Retinal pigment epithelial cell (primary cell): Measurements from ENCODE around the gene LAYN.

Source experiments
- DNase-seq: peaks from one replicate; pipeline ENCODE4 v3.0.0-alpha.2; 2010; ENCODE audit warnings: low read depth
- H3K4me3 ChIP-seq: 2 replicates; pipeline ENCODE4 v1.5.1; 2011; ENCODE audit warnings: mild to moderate bottlenecking, low read length, control low read depth, moderate library complexity
- TF ChIP-seq, protein P1 (sequence below): conservative IDR thresholded peaks from 2 replicates; pipeline ENCODE4 v1.5.1; 2011; ENCODE audit warnings: low read depth, low read length, control low read depth, inconsistent platforms

Gene LAYN

GRCh38 chr11:111570796-111571195, 30.3 kb downstream of the LAYN start:
- H3K4me3 ChIP-seq = no peak overlapping the region
- TF ChIP-seq, protein P1, sequence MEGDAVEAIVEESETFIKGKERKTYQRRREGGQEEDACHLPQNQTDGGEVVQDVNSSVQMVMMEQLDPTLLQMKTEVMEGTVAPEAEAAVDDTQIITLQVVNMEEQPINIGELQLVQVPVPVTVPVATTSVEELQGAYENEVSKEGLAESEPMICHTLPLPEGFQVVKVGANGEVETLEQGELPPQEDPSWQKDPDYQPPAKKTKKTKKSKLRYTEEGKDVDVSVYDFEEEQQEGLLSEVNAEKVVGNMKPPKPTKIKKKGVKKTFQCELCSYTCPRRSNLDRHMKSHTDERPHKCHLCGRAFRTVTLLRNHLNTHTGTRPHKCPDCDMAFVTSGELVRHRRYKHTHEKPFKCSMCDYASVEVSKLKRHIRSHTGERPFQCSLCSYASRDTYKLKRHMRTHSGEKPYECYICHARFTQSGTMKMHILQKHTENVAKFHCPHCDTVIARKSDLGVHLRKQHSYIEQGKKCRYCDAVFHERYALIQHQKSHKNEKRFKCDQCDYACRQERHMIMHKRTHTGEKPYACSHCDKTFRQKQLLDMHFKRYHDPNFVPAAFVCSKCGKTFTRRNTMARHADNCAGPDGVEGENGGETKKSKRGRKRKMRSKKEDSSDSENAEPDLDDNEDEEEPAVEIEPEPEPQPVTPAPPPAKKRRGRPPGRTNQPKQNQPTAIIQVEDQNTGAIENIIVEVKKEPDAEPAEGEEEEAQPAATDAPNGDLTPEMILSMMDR = no peak
- DNase-seq = no peak

GRCh38 chr11:111571829-111572501, 31.4 kb downstream of the LAYN start:
- no peak for DNase-seq
- H3K4me3 ChIP-seq = no peak overlapping the region
- TF ChIP-seq, protein P1 = no peak

- DNase-seq = no peak
- H3K4me3 ChIP-seq = no peak overlapping the region
- TF ChIP-seq, protein P1 = no peak
These were observed 32.1 kb downstream of the LAYN start for GRCh38 chr11:111572581-111572980.

GRCh38 chr11:111573821-111574249, 33.3 kb downstream of the LAYN start:
- no peak overlapping the region for H3K4me3 ChIP-seq
- TF ChIP-seq, protein P1 = no peak
- no peak for DNase-seq

DNA sequence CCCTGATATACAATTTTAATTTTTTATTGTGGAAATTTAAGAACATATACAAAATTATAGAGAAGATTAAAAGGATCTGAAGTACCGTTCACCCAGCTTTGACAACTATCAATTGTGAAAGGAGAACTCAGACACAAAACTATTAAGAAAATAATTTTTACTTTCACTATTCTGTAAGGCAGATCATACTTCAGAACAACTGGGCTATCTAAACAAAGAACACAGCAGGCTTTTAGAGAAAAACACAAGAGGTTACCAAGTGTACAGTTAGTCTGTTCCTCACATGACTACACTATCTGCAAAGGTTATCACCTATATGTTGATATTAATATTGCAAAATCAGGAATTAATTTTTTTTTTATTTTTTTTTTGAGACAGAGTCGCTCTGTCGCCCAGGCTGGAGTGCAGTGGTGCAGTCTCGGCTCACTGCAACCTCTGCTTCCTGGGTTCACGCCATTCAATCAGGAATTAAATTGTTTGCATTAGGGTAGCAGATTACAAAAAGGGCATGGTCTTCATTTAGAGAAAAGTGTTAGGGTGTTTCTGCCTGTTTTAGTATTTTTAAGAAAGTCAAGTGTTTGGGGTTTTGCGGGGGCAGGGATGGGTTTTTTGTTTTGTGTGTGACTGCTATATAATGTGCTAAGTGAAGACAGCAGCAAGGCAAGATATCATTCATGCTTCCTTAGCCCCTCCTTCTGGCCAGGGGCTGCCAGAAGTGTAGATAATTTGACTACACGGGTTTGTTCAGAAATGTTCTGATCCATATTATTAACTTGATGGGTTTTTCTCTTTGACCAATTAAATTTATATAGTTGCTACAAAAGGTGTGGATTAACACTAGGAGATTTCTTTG, 34.1 kb downstream of the LAYN start:
- DNase-seq = no peak
- H3K4me3 ChIP-seq = no peak overlapping the region
- TF ChIP-seq, protein P1 = no peak

DNA sequence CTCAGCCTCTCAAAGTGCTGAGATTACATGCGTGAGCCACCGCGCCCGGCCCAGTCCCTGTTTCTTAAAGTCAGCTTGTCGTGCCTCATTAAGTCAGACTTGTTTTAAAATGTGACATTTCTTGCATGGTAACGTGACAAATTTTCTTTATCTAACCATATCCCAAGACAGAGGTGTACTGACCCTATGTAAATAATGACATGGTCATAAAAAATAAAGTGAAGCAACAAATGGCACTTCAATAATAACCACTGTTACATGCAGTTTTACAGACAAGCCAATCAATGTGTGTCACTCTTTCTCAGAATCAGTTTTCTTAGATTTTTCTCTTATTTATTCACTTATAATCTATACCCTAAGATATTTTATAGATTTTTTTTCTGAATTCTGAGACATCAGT, 35.2 kb downstream of the LAYN start:
- TF ChIP-seq, protein P1 = no peak
- no peak for DNase-seq
- no peak overlapping the region for H3K4me3 ChIP-seq

GRCh38 chr11:111577821-111578220, 37.3 kb downstream of the LAYN start:
- no peak for DNase-seq
- no peak overlapping the region for H3K4me3 ChIP-seq
- TF ChIP-seq, protein P1 = no peak
